ENCODE results near the gene GMDS. TPM values are rescaled to one million over a fixed set of nuclear protein-coding genes. Genes with fewer than 3 reads are reported as not detected.

Gene GMDS
- total and polyA plus RNA-seq, 2 of the 13 experiments (the other 11 are each of a cell fraction or from before 2014, with no cell fraction given): 64.4 to 112 TPM

DNA sequence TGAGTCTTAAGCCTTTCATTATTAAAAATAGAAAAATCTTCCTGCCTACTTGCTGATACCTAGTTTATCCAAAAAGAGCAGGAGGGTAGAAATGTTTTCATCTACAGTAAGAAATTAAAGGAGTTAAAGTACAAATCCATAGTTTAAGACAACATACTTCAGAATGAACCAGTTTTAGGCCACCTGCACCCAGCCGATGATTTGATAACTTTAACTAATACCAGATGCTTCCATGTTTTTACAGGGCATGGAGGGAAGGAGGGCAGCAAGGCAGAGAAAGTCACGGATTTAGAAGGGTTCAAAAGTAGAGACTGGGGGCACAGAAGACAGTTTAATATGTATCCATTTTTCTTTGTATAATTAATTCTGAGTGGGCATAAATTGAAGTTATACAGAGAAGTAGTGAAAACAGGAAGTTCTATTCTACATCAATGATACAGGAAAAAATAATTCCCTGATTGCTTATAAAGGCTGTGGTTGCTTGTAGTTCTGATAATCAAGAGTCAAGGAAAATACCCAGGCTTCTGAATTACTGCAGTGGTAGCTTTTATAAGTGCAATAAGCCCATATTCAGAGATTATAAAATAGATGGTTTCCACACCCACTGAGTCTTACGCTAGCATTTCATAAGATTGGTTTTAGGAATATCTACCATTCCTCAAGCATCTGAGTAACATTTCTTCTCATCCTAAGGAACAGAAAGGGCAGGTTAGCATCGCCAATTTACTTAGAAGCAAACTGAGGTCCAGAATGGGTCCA, 72.0 kb downstream of the GMDS start:
- POLR2A ChIA-PET: no interaction called here
- FAIRE-seq (no peak), DNase-seq (ENCODE audit: low spot score) (no peak), ATAC-seq (no peak)
- Histone ChIP-seq H3K27me3 (ENCODE audit: control insufficient read depth in 1 of 2, insufficient read depth in 2 of 2, low read length in 2 of 2) (no peaks in the 10 kb centered on the region), H3K9ac (ENCODE audit: insufficient read depth, low read depth, low read length) (no peak overlapping the region), H3K4me1 (ENCODE audit: insufficient read depth, low read length) (peaks cover 26% of the 10 kb centered on the region), H3K4me3 (replicated peaks in 1 of 3; ENCODE audit: insufficient read depth in 1 of 3, low read depth in 2 of 3, low read length in 3 of 3) (no peak overlapping the region), H2AFZ (ENCODE audit: low read length) (no peak overlapping the region), H3K9me3 (ENCODE audit: low read length) (peaks cover 4% of the 10 kb centered on the region; the same call in 1 of the 2 replicates), H3K27ac (ENCODE audit: extremely low read length, insufficient read depth, low read length) (no peak overlapping the region), H3K4me2 (ENCODE audit: low read depth, low read length) (no peak overlapping the region), H3K79me2 (ENCODE audit: insufficient read depth, low read length) (peaks cover 92% of the 10 kb centered on the region), H3K36me3 (replicated peaks in 1 of 2; ENCODE audit: control insufficient read depth in 1 of 2, insufficient read depth in 2 of 2, low read length in 2 of 2) (no peaks in the 10 kb centered on the region; a peak in 1 of 5 replicates), H4K20me1 (ENCODE audit: insufficient read depth, low read length) (peaks cover 19% of the 10 kb centered on the region)
- in situ Hi-C loops (cut with HindIII; ENCODE audit: extremely low pct_ligation_motif_present, low pct_unique_long_range_greater_than_20kb) (no loop called here), intact Hi-C loops (cut with micrococcal nuclease; ENCODE audit: unreplicated experiment) (no loop called here)
- CTCF ChIA-PET (ENCODE audit: low intra/inter-chr PET ratio, low total read pairs): no interaction called here
- WGBS (ENCODE audit: low lambda C conversion rate): 98% methylated on average over 4 of the region's 4 CpGs
- TF ChIP-seq SSRP1 (CRISPR knock-in tag; IDR thresholded peaks at IDR 0.05) (no peak), RFXANK (CRISPR knock-in tag; IDR thresholded peaks at IDR 0.05) (no peak), KAT7 (CRISPR knock-in tag; IDR thresholded peaks at IDR 0.05; ENCODE audit: borderline replicate concordance) (no peak), ZNF570 (CRISPR knock-in tag; IDR thresholded peaks at IDR 0.05; ENCODE audit: borderline replicate concordance) (no peak)
- BruUV-seq (replicated peaks): no TSS peak

DNA sequence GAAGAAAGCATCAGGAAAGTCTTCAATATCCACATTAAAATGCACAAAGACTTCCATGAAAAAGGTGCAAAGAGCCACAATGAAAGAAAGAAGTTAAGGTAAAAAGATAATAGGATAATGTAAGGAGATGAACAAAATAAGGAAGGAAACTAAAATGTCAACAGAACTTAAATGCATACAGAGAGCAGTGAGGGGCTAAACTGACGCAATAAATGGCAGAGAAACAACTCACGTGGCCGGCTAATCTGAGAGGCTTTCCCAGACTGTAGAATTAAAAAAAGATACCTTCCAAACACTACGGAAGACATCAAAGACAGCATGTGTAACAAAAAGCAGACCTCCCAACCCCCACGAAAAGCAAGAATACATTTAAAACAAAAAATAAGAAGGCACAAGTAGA, 73.7 kb downstream of the GMDS start:
- no peaks in the 10 kb centered on the region for H3K9me3 ChIP-seq (ENCODE audit: low read length)
- FAIRE-seq (no peak), ATAC-seq (no peak), DNase-seq (ENCODE audit: low spot score) (no peak)
- intact Hi-C loops (cut with micrococcal nuclease; ENCODE audit: unreplicated experiment): no loop called here
- no peak for TF ChIP-seq NFYB (CRISPR knock-in tag; IDR thresholded peaks at IDR 0.05)
- TF ChIP-seq TOE1 (CRISPR knock-in tag; IDR thresholded peaks at IDR 0.05): no peak
- TF ChIP-seq EEA1 (CRISPR knock-in tag; IDR thresholded peaks at IDR 0.05; ENCODE audit: borderline replicate concordance): no peak
- no peak for TF ChIP-seq REL (CRISPR knock-in tag; conservative IDR thresholded peaks at IDR 0.05)
- no peak for TF ChIP-seq ARNT (IDR thresholded peaks at IDR 0.05)
- TF ChIP-seq, protein P1, sequence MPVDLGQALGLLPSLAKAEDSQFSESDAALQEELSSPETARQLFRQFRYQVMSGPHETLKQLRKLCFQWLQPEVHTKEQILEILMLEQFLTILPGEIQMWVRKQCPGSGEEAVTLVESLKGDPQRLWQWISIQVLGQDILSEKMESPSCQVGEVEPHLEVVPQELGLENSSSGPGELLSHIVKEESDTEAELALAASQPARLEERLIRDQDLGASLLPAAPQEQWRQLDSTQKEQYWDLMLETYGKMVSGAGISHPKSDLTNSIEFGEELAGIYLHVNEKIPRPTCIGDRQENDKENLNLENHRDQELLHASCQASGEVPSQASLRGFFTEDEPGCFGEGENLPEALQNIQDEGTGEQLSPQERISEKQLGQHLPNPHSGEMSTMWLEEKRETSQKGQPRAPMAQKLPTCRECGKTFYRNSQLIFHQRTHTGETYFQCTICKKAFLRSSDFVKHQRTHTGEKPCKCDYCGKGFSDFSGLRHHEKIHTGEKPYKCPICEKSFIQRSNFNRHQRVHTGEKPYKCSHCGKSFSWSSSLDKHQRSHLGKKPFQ (CRISPR knock-in tag; IDR thresholded peaks at IDR 0.05; ENCODE audit: insufficient replicate concordance): no peak
- TF ChIP-seq ZNF274 (CRISPR knock-in tag; IDR thresholded peaks at IDR 0.05): no peak
- TF ChIP-seq, protein P2, sequence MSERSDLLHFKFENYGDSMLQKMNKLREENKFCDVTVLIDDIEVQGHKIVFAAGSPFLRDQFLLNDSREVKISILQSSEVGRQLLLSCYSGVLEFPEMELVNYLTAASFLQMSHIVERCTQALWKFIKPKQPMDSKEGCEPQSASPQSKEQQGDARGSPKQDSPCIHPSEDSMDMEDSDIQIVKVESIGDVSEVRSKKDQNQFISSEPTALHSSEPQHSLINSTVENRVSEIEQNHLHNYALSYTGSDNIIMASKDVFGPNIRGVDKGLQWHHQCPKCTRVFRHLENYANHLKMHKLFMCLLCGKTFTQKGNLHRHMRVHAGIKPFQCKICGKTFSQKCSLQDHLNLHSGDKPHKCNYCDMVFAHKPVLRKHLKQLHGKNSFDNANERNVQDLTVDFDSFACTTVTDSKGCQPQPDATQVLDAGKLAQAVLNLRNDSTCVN (CRISPR knock-in tag; IDR thresholded peaks at IDR 0.05; ENCODE audit: borderline replicate concordance): no peak
- TF ChIP-seq KLF9 (CRISPR knock-in tag; IDR thresholded peaks at IDR 0.05; ENCODE audit: low read depth): no peak
- TF ChIP-seq, protein P3, sequence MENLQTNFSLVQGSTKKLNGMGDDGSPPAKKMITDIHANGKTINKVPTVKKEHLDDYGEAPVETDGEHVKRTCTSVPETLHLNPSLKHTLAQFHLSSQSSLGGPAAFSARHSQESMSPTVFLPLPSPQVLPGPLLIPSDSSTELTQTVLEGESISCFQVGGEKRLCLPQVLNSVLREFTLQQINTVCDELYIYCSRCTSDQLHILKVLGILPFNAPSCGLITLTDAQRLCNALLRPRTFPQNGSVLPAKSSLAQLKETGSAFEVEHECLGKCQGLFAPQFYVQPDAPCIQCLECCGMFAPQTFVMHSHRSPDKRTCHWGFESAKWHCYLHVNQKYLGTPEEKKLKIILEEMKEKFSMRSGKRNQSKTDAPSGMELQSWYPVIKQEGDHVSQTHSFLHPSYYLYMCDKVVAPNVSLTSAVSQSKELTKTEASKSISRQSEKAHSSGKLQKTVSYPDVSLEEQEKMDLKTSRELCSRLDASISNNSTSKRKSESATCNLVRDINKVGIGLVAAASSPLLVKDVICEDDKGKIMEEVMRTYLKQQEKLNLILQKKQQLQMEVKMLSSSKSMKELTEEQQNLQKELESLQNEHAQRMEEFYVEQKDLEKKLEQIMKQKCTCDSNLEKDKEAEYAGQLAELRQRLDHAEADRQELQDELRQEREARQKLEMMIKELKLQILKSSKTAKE (CRISPR knock-in tag; IDR thresholded peaks at IDR 0.05; ENCODE audit: borderline replicate concordance): no peak
- no peak for TF ChIP-seq AHR (CRISPR knock-in tag; IDR thresholded peaks at IDR 0.05)
- H3K79me2 ChIP-seq (ENCODE audit: insufficient read depth, low read length): peaks cover 92% of the 10 kb centered on the region
- peaks cover 39% of the 10 kb centered on the region for H3K4me1 ChIP-seq (ENCODE audit: insufficient read depth, low read length)
- H3K27ac ChIP-seq (ENCODE audit: extremely low read length, insufficient read depth, low read length): no peak overlapping the region
- 92% methylated on average over 5 of the region's 5 CpGs for WGBS (ENCODE audit: low lambda C conversion rate)
- H2AFZ ChIP-seq (ENCODE audit: low read length): no peak overlapping the region
- CTCF ChIA-PET (ENCODE audit: low intra/inter-chr PET ratio, low total read pairs): no interaction called here
- H3K36me3 ChIP-seq (replicated peaks in 1 of 2; ENCODE audit: control insufficient read depth in 1 of 2, insufficient read depth in 2 of 2, low read length in 2 of 2): no peaks in the 10 kb centered on the region; a peak in 1 of 5 replicates
- H3K27me3 ChIP-seq (ENCODE audit: control insufficient read depth in 1 of 2, insufficient read depth in 2 of 2, low read length in 2 of 2): no peaks in the 10 kb centered on the region
- in situ Hi-C loops (cut with HindIII; ENCODE audit: extremely low pct_ligation_motif_present, low pct_unique_long_range_greater_than_20kb): no loop called here
- no peak overlapping the region for H3K4me2 ChIP-seq (ENCODE audit: low read depth, low read length)
- POLR2A ChIA-PET: no interaction called here
- BruUV-seq (replicated peaks): no TSS peak
- no peak overlapping the region for H3K9ac ChIP-seq (ENCODE audit: insufficient read depth, low read depth, low read length)
- peaks cover 36% of the 10 kb centered on the region for H4K20me1 ChIP-seq (ENCODE audit: insufficient read depth, low read length)
- H3K4me3 ChIP-seq (replicated peaks in 1 of 3; ENCODE audit: insufficient read depth in 1 of 3, low read depth in 2 of 3, low read length in 3 of 3): no peak overlapping the region
